ENCODE measurements around the gene POLN. TPM values are rescaled to one million over a fixed set of nuclear protein-coding genes. Genes with fewer than 3 reads are reported as not detected.

Gene POLN
- total and polyA plus RNA-seq, 2 experiments from 2014 or later, result 1.8 to 4.0 TPM

DNA sequence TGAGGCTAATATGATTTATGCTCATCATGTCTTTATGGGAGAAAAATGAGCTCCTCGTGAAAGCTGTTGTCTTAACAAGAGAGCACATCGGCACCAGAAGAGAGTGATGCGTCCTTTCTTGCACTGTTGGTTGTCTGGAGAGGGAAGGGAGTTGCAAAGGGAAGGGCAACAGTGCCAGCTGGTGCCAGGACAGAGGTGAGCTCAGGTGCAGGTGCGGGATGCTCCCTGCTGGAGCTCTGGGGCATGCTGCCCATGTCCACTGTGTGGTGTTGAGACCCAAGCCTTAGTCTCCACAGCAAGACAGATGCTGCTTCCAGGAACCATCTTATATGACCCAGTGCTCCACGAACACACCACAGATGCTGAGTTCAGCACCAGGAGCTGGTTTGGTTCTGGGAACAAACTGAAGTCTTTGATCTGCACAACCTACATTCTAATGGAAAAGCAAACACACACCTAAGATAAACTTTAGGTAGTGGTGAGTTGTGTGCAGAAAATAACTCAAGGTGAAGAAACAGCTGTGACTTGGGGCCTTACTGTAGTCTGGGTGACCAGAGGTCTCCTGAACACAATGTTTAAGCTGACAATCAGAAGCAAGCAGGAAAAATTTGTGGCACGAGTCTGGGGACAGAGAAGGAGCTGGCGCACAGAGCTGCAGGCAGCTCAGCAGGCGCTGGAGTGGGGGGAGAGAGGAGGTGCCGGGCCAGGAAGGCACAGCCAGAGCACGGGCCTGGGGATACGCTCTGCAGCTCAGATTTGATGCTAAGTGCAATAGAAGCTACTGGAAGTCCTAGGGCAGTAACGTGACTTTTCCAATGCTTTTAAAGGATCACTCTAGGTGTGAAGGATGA is 73.2 kb downstream of the POLN start:
- Mint-ChIP-seq H3K27ac (no peak overlapping the region), H3K36me3 (ENCODE audit: low read depth) (no peaks in the 10 kb centered on the region), H3K4me3 (no peak overlapping the region), H3K4me1 (no peaks in the 10 kb centered on the region), H3K27me3 (ENCODE audit: insufficient read depth, low read depth, poor library complexity) (peaks cover 5% of the 10 kb centered on the region), H3K9me3 (no peaks in the 10 kb centered on the region)
- Histone ChIP-seq H3K27me3 (ENCODE audit: insufficient read depth) (no peaks in the 10 kb centered on the region), H3K4me3 (no peak overlapping the region), H2AFZ (no peak overlapping the region), H3K4me1 (ENCODE audit: insufficient read depth) (no peaks in the 10 kb centered on the region), H3K9me2 (ENCODE audit: insufficient read depth) (no peaks in the 10 kb centered on the region), H3F3A (replicated peaks; ENCODE audit: low read depth) (no peaks in the 10 kb centered on the region), H4K20me1 (replicated peaks; ENCODE audit: insufficient read depth) (no peaks in the 10 kb centered on the region), H3K36me3 (ENCODE audit: insufficient read depth) (no peaks in the 10 kb centered on the region), H3K79me2 (replicated peaks; ENCODE audit: insufficient read depth) (no peaks in the 10 kb centered on the region), H3K4me2 (no peak overlapping the region), H3K27ac (ENCODE audit: low read depth) (no peak overlapping the region)
- no peak for DNase-seq (ENCODE audit: low spot score)
- 0 out of 3 replicates have a peak, but pooled peaks have one; percentile 25 for ATAC-seq
- TF ChIP-seq NANOG (IDR thresholded peaks at IDR 0.05; ENCODE audit: borderline replicate concordance), result no peak
- TF ChIP-seq, protein P1, sequence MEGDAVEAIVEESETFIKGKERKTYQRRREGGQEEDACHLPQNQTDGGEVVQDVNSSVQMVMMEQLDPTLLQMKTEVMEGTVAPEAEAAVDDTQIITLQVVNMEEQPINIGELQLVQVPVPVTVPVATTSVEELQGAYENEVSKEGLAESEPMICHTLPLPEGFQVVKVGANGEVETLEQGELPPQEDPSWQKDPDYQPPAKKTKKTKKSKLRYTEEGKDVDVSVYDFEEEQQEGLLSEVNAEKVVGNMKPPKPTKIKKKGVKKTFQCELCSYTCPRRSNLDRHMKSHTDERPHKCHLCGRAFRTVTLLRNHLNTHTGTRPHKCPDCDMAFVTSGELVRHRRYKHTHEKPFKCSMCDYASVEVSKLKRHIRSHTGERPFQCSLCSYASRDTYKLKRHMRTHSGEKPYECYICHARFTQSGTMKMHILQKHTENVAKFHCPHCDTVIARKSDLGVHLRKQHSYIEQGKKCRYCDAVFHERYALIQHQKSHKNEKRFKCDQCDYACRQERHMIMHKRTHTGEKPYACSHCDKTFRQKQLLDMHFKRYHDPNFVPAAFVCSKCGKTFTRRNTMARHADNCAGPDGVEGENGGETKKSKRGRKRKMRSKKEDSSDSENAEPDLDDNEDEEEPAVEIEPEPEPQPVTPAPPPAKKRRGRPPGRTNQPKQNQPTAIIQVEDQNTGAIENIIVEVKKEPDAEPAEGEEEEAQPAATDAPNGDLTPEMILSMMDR (conservative IDR thresholded peaks at IDR 0.05; ENCODE audit: low read depth in 2 of 2), result 0 out of 4 replicates have a peak, but pooled peaks of 1 of the 2 experiments have one; percentile 11

DNA sequence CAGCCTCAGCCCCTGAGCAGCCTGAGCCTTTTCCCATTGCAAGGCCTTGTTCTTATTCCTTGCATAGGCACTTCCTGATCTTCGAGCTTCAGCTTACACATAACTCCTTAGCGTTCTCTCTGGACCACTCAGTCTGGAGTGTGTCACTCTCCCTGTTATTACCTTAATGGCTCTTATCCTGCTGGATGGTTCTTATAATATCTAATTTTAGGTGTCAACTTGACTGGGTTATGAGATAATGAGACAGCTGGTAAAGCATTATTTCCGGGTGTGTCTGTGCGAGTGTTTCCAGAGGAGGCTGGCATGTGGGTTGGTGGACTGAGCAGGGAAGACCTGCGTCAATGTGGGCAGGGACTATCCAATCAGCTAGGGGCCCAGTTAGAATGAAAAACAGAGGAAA is 75.7 kb downstream of the POLN start:
- peaks cover 7% of the 10 kb centered on the region for H3K27me3 Mint-ChIP-seq (ENCODE audit: insufficient read depth, low read depth, poor library complexity)
- H3K79me2 ChIP-seq (replicated peaks; ENCODE audit: insufficient read depth), result no peaks in the 10 kb centered on the region
- no peak overlapping the region for H3K4me3 Mint-ChIP-seq
- H3K9me3 Mint-ChIP-seq, result no peaks in the 10 kb centered on the region
- H3K36me3 Mint-ChIP-seq (ENCODE audit: low read depth), result no peaks in the 10 kb centered on the region; the same call in 2 of the 3 replicates
- H3K27ac ChIP-seq (ENCODE audit: low read depth), result no peak overlapping the region
- no peaks in the 10 kb centered on the region for H3K9me2 ChIP-seq (ENCODE audit: insufficient read depth)
- H3K4me1 Mint-ChIP-seq, result no peaks in the 10 kb centered on the region
- no peaks in the 10 kb centered on the region for H3K36me3 ChIP-seq (ENCODE audit: insufficient read depth)
- TF ChIP-seq CREB1 (CRISPR knock-in tag; IDR thresholded peaks at IDR 0.05; ENCODE audit: low read depth) (no peak), NANOG (IDR thresholded peaks at IDR 0.05; ENCODE audit: borderline replicate concordance) (no peak)
- TF ChIP-seq, protein P2, sequence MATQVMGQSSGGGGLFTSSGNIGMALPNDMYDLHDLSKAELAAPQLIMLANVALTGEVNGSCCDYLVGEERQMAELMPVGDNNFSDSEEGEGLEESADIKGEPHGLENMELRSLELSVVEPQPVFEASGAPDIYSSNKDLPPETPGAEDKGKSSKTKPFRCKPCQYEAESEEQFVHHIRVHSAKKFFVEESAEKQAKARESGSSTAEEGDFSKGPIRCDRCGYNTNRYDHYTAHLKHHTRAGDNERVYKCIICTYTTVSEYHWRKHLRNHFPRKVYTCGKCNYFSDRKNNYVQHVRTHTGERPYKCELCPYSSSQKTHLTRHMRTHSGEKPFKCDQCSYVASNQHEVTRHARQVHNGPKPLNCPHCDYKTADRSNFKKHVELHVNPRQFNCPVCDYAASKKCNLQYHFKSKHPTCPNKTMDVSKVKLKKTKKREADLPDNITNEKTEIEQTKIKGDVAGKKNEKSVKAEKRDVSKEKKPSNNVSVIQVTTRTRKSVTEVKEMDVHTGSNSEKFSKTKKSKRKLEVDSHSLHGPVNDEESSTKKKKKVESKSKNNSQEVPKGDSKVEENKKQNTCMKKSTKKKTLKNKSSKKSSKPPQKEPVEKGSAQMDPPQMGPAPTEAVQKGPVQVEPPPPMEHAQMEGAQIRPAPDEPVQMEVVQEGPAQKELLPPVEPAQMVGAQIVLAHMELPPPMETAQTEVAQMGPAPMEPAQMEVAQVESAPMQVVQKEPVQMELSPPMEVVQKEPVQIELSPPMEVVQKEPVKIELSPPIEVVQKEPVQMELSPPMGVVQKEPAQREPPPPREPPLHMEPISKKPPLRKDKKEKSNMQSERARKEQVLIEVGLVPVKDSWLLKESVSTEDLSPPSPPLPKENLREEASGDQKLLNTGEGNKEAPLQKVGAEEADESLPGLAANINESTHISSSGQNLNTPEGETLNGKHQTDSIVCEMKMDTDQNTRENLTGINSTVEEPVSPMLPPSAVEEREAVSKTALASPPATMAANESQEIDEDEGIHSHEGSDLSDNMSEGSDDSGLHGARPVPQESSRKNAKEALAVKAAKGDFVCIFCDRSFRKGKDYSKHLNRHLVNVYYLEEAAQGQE (IDR thresholded peaks at IDR 0.05; ENCODE audit: unreplicated experiment), result no peak
- H4K20me1 ChIP-seq (replicated peaks; ENCODE audit: insufficient read depth), result no peaks in the 10 kb centered on the region
- no peak overlapping the region for H3K4me2 ChIP-seq
- no peaks in the 10 kb centered on the region for H3K27me3 ChIP-seq (ENCODE audit: insufficient read depth)
- DNase-seq (ENCODE audit: low spot score) (no peak), ATAC-seq (no peak)
- no peaks in the 10 kb centered on the region for H3F3A ChIP-seq (replicated peaks; ENCODE audit: low read depth)
- no peaks in the 10 kb centered on the region for H3K4me1 ChIP-seq (ENCODE audit: insufficient read depth)
- H2AFZ ChIP-seq, result no peak overlapping the region
- H3K27ac Mint-ChIP-seq, result no peak overlapping the region
- no peak overlapping the region for H3K4me3 ChIP-seq
